AG09309 (cell line): Measurements from ENCODE around the gene LRRC30.

Source experiments
- DNase-seq: peaks from one replicate; pipeline ENCODE4 v3.0.0-alpha.2; 2010; ENCODE audit warnings: low read depth
- H3K4me3 ChIP-seq: 2 replicates; pipeline ENCODE4 v1.5.1; 2011; ENCODE audit warnings: mild to moderate bottlenecking, low read depth, low read length, moderate library complexity; ENCODE audit not compliant: control insufficient read depth
- TF ChIP-seq, protein P1 (sequence below): IDR thresholded peaks from 2 replicates; pipeline ENCODE4 v1.5.1; 2011; ENCODE audit warnings: mild to moderate bottlenecking, low read depth, low read length, inconsistent platforms; ENCODE audit not compliant: insufficient read depth, control insufficient read depth; ENCODE audit errors: missing control alignments

LRRC30 gene

GRCh38 chr18:7234956-7235355 is 4.1 kb downstream of the LRRC30 start:
- no peak for DNase-seq
- H3K4me3 ChIP-seq = no peak overlapping the region
- TF ChIP-seq, protein P1, sequence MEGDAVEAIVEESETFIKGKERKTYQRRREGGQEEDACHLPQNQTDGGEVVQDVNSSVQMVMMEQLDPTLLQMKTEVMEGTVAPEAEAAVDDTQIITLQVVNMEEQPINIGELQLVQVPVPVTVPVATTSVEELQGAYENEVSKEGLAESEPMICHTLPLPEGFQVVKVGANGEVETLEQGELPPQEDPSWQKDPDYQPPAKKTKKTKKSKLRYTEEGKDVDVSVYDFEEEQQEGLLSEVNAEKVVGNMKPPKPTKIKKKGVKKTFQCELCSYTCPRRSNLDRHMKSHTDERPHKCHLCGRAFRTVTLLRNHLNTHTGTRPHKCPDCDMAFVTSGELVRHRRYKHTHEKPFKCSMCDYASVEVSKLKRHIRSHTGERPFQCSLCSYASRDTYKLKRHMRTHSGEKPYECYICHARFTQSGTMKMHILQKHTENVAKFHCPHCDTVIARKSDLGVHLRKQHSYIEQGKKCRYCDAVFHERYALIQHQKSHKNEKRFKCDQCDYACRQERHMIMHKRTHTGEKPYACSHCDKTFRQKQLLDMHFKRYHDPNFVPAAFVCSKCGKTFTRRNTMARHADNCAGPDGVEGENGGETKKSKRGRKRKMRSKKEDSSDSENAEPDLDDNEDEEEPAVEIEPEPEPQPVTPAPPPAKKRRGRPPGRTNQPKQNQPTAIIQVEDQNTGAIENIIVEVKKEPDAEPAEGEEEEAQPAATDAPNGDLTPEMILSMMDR = no peak

- TF ChIP-seq, protein P1 = no peak
- no peak overlapping the region for H3K4me3 ChIP-seq
- DNase-seq = no peak
These were observed 5.2 kb downstream of the LRRC30 start for GRCh38 chr18:7236072-7236471.

DNA sequence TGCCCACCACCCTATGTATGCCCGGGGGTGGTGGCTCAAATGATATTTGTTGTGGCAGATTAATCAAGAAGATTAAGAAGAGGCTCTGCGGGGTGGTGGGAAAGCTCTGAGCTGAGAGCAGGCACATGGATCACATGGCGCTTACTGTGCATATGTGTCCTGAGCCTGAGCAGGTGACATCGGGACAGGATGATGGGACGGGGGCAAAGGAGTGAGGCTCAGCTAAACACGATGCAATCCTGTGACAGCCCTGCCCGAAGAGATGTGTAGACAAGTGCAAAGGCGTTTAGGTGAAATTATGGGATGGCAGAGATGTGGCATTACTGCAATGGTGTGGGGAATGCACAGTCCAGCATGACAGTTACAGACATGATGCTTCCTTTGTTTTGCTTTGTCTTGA is 6.0 kb downstream of the LRRC30 start:
- TF ChIP-seq, protein P1 = no peak
- DNase-seq = no peak
- no peak overlapping the region for H3K4me3 ChIP-seq

DNA sequence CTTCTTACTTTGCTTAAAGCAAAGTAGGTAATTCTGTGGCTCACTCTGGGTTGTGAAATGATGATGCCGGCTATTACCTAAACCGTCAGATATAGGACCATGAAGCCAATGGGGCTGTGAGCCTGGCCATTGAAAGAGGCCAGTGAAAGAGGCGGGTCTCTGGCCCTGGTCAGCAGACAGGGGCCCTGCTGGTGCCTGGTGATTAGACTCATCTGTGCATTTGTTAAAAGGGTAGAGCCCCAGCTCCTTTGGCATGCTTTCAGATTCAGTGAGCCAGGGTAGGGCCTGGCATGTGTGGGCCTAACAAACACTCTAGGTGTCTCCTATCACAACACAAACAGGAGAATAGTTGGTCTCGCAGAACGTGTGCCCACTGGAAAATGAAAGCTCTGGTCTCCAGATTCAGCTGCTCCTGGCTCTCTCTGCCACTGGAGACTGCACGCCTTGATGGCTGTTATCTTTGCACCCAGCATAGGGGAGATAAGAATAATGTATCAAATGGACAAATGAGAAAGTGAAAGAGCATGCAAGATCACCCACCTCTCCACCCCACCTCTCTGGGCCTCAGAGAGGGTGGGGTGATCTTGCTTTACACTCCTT is 6.9 kb downstream of the LRRC30 start:
- TF ChIP-seq, protein P1 = no peak
- H3K4me3 ChIP-seq = no peak overlapping the region
- DNase-seq = no peak

DNA sequence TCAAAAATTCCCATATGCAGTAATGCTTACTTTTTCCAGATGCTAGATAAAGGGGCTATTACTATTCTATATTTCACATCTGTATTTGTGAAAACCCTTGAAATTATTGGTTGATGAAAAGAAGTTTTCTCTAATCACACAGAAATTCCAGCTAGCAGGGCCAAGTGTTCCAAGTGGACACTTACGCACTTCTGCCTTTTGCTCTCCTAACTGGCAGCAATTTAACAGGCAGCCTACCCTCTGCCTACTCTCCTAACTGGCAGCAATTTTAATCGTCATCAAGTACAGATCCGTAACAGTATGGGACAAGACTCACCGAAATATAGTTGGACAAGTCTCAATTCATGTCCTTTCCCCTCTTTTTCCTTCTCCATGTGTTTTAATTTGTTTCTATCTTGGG is 12.0 kb downstream of the LRRC30 start:
- DNase-seq = no peak
- TF ChIP-seq, protein P1 = no peak
- no peak overlapping the region for H3K4me3 ChIP-seq

- TF ChIP-seq, protein P1 = no peak
- DNase-seq = no peak
- H3K4me3 ChIP-seq = no peak overlapping the region
These were observed 18.0 kb downstream of the LRRC30 start for GRCh38 chr18:7248877-7249276.

DNA sequence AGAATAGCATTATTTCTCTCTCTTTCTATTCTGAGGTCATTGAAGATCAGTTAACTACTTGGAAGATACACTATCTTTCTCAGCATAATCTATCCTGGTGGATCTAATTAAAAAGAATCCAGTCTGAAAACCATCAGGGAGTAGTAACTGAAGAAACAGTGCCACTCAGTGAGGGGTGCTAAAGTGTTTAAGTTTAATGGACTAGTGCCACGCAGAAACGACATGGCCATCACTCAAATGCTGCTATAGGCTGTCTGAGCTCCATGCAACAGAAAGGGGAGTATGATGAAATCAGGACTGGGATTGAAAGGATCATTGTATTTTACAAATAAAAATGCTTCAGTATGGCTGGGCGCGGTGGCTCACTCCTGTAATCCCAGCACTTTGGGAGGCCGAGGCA is 23.3 kb downstream of the LRRC30 start:
- TF ChIP-seq, protein P1 = no peak
- H3K4me3 ChIP-seq = no peak overlapping the region
- DNase-seq = no peak
